GM19467 (cell line): Measurements from ENCODE around the gene CDON.
"Not testable (repeated sequence)": the region's sequence is repeated elsewhere in the genome, so short reads cannot be mapped to it uniquely, and the experiment has no call there.

Experiments used
- ATAC-seq: cut with Tn5 transposase; IDR thresholded peaks from one replicate; pipeline ENCODE4 v1.9.1; 2021; ENCODE audit warnings: mild to moderate bottlenecking, moderate library complexity; ENCODE audit not compliant: unreplicated experiment

The CDON gene

DNA sequence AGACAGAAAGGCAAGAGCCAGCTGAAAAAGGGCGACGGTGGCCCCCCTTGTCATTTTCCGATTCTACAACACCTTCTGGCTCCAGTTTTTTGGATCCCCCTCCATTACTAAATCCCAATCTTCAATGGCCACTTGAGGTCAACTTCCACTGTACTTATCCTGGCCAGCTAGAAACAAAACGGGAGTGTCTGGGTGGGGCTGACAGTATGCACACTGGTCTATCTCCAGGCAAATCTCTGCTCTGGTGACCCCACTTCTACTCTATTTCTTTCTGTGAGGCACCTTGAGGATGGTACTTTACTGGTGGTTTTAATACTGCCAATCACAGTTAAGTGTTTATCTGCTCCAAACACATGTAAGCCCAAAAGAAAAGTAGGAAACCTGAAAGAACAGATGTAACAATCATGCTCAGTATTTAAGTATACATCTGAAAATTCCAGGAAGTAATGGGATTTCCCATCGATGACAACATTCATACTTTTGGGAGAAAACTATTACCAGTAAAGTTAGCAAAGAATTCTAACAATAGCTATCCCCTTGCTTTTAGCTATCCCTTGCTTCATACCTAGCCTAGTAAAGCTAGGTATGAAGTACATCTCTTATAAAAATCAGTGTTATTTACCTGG is 16.0 kb downstream of the CDON start:
- ATAC-seq: no peak

DNA sequence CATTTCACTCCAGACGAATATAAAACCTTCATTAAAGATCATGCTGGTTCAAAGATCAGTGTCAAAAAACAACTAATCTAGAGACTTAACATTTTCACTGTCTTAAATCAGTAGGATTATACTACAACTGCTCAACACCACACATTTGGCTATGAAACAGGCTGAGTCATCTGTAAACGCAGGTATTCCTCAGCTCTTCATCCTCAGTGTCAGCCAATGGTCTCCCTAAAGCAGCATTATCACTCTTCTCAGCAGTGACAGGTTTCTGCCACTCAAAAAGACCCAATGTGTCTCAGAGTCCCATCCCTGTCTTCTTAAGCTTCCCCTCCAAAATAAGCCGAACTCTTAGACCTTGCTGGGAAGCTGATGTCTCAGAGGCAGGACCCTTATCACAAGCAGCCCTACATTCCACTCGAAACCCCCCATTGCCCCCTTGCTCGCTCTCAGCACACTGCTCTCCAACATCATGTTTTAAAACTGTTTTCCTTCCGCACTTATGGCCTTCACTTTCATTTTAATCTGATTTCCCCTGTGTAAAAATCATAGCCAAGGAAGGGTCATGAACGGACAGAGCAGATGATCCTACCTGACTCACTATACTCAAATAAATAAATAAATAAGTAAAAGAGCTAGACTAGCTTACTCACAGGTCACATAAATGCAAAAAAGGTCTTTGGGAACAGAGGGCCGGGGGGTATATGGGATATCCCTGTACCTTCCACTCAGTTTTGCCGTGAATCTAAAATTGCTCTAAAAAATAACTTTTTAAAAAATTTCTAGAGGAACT is 23.0 kb downstream of the CDON start:
- ATAC-seq: no peak

DNA sequence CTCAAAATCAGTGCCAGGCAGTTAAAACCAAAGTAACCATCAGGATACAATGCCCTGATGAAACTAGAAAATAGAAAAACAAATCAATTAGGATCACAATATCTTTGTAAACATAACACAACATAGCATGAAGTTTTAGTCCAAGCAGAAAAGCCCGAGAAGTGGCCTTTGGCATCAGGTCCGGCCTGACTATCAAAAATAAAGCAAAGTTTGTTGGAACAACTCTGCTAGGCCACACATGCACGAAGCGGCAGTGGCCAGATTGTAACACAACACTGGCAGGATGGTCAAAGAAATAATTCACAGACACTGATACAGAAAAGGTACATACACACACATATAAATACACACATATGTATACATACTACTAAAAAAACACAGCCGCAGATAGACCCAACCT is 26.9 kb downstream of the CDON start:
- ATAC-seq: no peak

DNA sequence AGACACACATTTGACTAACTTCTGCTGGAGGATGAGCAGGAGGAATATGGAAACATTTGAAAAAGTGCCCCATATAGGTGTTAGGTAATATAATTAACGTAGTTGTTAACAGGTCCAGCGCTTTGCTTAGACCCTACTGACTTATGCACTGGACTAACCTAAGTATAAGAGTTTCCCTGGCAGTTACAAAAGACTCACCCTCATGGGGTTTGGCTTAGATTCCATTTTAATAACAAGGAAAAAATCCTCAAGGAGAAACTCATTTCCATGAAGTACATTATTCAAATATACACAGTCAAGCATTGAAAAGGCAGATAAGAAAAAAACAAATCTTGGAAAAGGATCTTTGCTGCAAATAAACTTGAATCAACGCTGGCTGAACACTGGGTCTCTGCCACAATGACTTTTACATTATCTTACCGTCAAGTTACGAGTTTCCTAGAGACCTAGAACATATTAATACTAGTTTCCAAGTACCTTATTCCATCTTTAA is 27.7 kb downstream of the CDON start:
- no peak for ATAC-seq

DNA sequence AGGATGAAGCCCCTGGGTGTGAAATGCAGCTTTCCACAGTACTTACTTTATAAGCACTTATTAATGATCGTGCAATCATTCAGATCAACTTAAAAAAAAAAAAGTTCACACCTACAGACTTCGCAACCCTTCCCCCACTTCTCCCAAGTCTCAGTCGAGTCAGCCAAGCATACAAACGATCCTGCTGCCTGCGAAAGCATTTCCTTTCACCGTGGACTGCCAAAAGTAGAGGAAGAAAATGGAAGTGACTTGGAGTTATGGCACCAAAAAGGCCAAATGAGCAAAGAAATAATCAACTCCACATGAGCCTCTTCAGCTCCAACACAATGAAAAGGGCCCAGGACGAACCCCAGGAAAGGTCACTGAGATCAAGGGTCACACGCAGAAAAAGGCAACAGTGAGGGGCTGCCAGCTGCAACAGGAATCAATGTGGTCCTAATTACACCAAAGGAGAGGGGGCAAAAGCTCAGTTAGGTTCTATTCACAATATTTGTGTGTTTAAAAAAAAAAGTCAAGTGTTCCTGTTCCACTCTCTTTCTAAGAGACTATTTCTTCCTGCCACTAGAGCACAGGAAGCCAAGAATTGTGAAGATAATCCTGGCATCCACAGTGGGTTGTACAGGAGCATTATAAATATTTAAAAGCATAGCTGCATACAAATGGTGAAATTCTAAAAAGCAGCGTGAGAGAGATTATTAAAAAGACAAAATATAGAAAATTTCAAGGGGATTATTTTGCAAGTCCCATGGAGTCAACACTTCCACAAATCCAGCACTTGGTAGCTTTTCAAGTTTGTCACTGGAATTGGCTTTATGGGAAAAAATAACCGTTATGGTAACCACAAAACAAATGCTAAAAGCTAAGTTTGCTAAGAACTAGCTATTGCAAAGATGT is 28.4 kb downstream of the CDON start:
- ATAC-seq: no peak

DNA sequence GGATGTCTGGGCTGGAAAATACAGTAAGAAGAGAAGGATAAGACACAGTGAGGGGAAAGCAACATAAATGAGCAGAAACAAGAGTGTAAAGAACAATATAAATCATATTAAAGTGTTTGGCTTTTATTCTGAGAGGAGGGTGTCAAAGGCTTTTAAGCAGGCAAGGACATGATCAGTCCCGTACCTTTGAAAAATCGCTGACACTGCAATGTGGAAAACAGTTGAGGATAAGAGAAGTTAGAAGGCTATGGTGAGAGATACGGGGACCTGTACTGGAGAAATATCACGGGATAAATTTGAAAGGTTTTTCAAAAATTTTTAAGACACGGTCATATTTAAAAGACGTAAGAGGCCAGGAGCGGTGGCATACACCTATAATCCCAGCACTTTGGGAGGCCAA is 30.3 kb downstream of the CDON start:
- ATAC-seq: no peak

DNA sequence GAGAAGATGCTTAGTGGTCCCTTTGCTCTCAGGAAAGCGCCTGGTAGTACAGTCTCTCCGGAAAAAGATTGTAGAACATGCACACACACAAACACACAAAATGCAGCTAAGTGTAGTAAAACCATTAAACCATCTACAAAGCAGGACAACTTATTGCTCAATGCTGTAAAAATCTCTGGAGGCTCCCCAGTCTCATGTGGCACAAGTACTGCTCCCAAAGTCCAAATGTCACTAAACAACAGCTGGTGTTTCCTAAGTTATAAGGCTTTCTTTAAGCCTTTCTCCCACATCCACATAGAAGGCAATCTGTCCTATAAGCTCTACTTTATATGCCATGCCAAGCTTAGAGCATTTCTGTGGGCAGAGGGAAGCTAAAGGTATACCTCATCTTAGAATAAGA is 32.9 kb downstream of the CDON start:
- ATAC-seq: no peak

DNA sequence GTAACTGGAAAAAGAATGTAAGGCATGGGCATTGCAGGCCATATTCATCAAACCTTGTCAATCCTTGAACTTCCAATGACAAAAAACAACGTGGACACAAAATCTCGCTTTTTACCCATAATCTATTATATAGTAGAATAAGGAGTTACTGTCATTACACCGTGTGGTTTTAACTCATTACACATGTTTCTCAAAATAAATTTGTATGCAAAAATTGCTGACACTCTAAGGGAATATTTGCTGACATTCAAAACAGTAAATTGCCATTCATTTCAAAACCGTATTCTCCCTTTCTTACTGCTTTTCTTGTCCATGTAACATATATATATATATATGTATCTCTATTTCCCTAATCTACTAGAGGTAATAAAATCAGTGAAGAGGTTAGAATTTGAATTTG is 33.4 kb downstream of the CDON start:
- ATAC-seq: no peak

DNA sequence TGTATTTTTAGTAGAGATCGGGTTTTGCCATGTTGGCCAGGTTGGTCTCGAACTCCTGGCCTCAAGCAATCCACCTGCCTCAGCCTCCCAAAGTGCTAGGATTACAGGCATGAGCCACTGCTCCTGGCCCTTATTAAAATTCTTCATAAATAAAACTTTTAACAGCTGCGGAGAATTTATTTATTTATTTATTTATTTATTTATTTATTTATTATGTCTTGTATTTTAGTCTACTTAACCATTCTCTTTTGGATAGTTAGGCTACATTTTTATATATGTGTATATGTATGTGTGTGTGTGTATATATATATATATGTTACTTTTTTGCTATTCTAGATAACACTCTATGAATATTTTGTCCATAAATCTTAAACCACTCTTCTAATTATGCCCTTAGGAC is 34.1 kb downstream of the CDON start:
- not testable (repeated sequence) for ATAC-seq

DNA sequence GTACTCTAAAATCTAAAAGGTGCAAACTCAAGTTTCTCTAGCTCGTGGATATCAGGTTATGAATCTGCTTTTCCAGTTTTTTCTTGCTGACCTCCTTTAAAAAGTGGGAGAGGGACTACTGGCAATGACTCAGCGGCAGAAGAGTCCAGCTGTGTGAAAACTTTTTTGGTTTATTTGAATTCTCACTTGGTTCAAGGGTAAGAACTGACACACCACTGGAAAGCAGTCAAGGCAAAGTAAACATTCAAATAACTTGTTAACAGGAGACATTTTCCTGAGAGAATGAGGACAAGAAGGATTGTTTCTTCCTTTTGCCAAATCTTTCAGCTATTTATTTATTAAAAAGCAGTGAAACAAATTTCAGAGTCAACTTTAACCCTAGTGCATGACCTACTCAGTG is 36.1 kb downstream of the CDON start:
- ATAC-seq: no peak

DNA sequence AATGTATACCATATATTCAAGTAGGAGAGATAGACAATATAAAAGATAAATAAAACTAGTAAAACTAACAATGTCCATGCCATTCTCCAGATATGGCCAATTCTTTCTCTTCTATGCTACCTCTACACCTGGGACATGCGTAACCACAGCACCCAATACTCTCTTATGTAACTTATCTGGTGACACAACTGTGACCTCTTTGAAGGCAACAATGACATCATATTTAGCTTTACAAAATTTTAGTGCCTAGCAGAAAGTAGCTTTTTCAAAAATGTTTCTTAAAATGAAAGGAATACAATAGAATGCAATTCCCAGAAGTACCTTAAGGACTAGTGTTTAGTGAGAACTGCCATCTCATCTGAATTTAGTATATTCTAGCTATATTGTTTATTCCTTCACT is 36.8 kb downstream of the CDON start:
- ATAC-seq: no peak

DNA sequence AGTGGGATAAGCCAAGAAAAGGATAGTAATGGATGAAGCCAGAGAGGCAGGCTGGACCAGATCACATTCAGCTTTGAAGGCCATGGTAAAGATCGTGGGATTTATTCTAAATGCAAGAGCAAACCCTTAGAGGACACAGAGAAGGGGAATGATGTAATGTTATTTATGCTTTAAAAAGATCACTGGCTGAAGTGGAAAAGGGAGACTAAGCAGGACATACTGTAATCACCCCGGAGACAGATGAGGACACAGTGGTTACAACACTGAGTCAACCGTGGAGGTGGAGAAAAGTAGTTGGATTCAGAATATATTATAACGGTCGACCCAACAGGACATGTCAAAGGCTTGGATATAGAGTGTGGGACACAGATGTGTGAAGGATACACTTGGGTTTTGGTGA is 38.5 kb downstream of the CDON start:
- ATAC-seq: no peak

DNA sequence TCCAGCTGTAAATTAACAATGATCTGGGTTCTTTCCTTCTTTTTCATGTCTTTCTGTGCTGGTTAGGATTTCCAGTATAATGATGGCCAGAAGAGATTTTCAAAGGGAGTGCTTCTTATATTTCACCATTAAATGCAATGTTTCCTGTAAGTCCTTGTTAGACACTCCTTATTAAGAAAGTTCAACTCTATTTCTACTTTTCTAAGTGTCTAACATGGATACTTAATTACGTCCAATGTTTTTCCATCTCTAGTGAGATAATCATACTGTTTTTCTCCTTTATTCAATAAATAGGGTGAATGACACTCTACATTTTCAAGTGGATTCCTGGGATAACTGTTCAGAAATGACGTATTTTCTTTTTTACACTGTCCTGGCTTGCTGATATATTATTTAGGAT is 49.8 kb downstream of the CDON start:
- ATAC-seq: no peak

DNA sequence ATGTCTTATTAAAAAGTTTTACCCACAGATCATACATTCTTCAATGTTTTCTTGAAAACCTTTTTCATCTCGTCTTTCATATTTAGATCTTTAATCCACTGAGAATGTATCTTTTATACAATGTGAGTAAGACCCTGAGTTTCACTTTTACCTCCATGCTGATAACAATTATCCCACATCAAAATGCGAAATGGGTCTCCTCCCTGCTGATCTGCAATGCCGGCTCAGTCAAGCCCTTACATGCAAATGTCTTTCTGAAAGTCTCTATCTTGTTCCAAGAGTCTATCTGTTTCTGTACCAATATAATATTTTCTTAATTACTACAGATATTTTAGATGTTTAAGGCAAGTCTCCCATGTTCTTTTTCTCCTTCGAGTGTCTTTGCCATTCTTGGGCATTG is 50.9 kb downstream of the CDON start:
- no peak for ATAC-seq

DNA sequence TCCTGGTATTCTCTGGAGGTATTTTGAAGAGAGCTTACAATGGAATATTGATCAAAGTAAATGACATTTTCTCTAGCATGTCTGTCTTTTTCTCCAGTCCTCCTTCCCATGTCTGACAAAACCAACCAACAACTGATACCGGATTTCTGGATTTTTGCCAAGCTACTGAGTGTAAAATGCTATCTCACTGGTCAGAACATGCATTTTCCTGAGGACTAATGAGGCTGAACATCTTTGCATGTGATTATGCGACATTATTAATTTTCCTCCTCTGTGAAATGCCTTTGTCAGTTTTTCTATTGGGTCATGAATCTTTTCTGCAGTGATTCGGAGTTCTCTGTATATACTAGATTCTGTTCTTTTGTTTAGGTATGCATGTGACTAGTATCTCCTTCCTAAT is 51.4 kb downstream of the CDON start:
- no peak for ATAC-seq

DNA sequence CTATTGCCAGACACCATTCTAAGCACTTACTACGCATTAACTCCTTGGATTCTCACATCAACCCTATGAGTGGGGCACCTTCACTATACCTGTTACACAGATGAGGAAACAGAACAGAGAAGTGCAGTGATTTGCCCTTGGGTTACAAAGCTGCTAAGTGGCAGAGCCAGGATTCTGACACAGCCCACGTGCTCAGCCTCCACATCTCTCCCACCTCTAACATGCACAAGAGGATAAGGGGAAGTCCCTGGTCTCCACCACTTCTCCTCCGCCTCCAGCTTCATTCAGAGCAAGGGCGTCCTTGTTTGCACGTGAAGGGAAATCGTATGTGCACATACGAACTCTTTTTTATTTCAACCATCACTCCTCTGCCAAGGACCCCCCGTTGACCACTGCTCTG is 53.7 kb downstream of the CDON start:
- no peak for ATAC-seq

DNA sequence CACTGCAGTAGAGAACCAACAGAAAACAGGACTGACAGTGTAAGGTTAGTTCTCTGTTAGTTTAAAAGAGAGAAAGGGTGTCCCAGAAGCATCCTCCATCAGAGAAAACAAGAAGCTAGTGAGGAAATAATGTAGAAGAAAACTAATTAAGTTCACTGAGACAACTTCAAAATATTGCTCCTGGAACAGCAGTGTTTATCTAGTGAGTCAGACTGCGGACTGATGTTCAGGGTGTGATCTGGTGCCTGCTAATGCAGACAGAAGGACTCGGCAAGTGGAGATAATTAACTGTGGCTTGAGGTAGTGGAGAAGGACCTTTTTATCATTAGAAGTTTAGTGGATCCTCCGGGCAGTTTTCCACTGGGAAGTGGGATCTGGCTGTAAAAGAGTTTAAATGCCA is 55.4 kb downstream of the CDON start:
- ATAC-seq: no peak

DNA sequence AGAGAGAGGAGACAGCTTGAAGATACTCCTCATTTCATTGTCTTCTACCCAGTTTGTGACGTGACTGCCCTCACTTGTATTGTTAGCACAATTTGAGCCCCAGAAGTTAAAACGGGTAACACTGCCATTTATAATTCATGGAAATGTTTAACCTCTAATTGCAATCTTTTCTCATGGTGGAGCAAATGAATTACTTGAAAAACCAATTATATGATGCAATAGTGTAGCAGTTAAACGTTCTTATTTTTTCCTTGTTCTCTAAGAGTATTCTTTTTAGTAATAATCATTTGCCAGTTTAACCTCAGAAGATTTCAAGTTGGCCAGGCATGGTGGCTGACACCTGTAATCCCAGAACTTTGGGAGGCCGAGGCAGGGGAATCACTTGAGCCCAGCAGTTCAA is 56.6 kb downstream of the CDON start:
- ATAC-seq: no peak

DNA sequence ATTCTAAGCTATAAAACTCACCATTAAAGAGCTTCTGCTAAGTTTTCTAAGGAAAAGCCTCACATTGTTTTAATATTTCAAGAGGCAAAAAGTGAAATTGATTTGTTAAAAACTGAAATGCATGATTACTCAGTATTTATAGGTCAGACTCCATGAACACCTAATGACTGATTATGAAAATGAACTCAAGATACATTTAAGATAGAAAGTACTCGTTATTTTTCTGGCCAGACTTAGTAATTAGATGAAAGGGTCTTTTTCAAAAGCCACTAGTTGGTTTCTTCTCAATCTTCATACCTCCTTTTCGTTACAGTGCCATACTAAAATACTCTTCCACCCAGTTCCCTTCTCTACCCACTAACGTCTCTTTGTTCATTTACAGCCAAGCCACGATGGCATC is 60.5 kb downstream of the CDON start:
- ATAC-seq: no peak

DNA sequence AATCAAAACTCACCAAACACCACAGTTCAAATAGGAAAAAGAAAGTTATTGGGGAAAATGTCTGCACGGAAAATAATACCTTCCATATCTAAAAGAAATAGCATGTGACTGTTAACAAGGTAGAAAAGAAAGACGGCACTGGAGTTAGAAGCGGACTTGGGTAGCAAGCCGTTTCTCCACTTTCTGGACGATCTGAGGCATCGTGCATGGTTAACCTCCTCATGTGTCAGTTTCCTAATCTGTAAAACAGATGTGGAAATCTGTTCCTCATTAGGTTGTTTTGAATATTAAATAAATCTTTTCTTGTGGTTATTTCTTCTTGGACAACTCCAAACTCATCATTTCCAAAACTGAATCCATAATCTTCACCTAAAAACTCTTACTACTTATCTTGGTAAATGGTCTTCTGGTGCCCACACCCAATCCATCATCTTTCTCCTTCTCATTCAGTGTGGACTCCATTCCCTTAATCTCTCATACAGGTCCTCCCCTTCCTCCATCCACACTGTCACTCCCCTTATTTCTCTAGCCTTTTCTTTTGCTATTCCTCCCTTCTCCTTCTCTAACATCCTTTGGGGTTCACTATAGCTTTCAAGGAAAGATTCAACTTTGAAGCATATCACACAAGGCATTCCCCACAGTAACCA is 63.3 kb downstream of the CDON start:
- no peak for ATAC-seq

DNA sequence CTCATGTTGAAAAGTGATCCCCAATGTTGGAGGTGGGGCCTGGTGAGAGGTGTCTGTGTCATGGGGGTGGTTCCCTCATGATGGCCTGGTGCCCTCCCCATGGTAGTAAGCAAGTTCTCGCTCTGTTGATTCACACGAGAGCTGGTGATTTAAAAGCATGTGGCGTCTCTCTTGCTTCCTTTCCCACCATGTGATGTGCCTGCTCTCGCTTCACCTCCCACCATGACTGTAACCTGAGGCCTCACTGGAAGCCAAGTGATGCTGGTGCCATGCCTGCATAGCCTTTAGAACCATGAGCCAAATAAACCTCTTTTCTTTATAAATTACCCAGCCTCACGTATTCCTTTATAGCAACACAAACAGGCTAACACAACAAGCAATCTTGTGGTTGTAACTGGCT is 64.4 kb downstream of the CDON start:
- no peak for ATAC-seq
